ENCODE results near the gene ZNF83.

GRCh38 chr19:52646571-52647217, 8.5 kb upstream of the ZNF83 start:
- TF ChIP-seq, protein P1, sequence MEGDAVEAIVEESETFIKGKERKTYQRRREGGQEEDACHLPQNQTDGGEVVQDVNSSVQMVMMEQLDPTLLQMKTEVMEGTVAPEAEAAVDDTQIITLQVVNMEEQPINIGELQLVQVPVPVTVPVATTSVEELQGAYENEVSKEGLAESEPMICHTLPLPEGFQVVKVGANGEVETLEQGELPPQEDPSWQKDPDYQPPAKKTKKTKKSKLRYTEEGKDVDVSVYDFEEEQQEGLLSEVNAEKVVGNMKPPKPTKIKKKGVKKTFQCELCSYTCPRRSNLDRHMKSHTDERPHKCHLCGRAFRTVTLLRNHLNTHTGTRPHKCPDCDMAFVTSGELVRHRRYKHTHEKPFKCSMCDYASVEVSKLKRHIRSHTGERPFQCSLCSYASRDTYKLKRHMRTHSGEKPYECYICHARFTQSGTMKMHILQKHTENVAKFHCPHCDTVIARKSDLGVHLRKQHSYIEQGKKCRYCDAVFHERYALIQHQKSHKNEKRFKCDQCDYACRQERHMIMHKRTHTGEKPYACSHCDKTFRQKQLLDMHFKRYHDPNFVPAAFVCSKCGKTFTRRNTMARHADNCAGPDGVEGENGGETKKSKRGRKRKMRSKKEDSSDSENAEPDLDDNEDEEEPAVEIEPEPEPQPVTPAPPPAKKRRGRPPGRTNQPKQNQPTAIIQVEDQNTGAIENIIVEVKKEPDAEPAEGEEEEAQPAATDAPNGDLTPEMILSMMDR (IDR thresholded peaks at IDR 0.05; ENCODE audit: poor library complexity, severe bottlenecking) = no peak
- TF ChIP-seq RAD21 (conservative IDR thresholded peaks at IDR 0.05) (no peak), EZH2 (IDR thresholded peaks at IDR 0.05; ENCODE audit: borderline replicate concordance, insufficient read depth, low read length, poor library complexity, severe bottlenecking) (no peak), EP300 (conservative IDR thresholded peaks at IDR 0.05; ENCODE audit: poor library complexity, severe bottlenecking) (no peak), TAF1 (IDR thresholded peaks at IDR 0.05; ENCODE audit: low read depth) (no peak), MXI1 (conservative IDR thresholded peaks at IDR 0.05; ENCODE audit: poor library complexity, severe bottlenecking) (no peak)

All from neural cell (in vitro differentiated cells).